Measurements from ENCODE around the gene NR2F1-AS1. TPM values are rescaled to one million over a fixed set of nuclear protein-coding genes. Genes with fewer than 3 reads are reported as not detected.
"Not testable (repeated sequence)": the region's sequence is repeated elsewhere in the genome, so short reads cannot be mapped to it uniquely, and the experiment has no call there.

The NR2F1-AS1 gene
- total RNA-seq, 2 experiments from 2014 or later, result not detected

DNA sequence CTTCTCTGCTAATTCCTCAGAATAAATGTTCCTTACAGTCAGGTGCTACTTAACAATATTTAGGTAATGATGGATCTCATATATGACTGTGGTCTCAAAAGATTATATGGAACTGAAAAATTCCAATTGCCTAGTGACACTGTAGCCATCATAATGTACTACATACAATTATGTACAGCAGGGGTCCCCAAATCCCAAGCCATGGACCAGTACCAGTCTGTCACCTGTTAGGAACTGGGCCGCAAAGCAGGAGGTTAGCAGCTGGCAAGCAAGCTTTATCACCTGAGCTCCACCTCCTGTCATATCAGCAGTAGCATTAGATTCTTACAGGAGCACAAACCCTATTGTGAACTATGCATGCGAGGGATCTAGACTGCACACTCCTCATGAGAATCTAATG is 69.6 kb downstream of the NR2F1-AS1 start:
- ChIA-PET POLR2A (interaction anchor here (0.6 to 1.4 kb wide), 2 partner anchors 9 to 18 kb away, joined by 3 to 5 read pairs; no protein-coding TSS in a partner anchor), CTCF (ENCODE audit: unreplicated experiment) (no interaction called here)
- BruUV-seq (replicated peaks), result no TSS peak
- Histone ChIP-seq H4K20me1 (ENCODE audit: insufficient read depth, low read length) (no peaks in the 10 kb centered on the region), H3K79me2 (ENCODE audit: insufficient read depth, low read depth, low read length) (no peaks in the 10 kb centered on the region), H2AFZ (ENCODE audit: low read length) (no peak overlapping the region), H3K9me3 (ENCODE audit: low read length) (no peaks in the 10 kb centered on the region), H3K4me3 (ENCODE audit: low read depth, low read length, poor library complexity, severe bottlenecking) (no peak overlapping the region), H3K27ac (ENCODE audit: low read depth, low read length, poor library complexity, severe bottlenecking) (no peak overlapping the region), H3K9me2 (ENCODE audit: insufficient read depth, low read length) (no peaks in the 10 kb centered on the region), H3K4me2 (ENCODE audit: low read length) (no peak overlapping the region), H3K4me1 (ENCODE audit: insufficient read depth, low read length, poor library complexity, severe bottlenecking) (no peaks in the 10 kb centered on the region), H3K36me3 (ENCODE audit: insufficient read depth, low read length) (no peaks in the 10 kb centered on the region)
- intact Hi-C loops (cut with micrococcal nuclease; ENCODE audit: unreplicated experiment), result no loop called here
- DNase-seq (ENCODE audit: low spot score), result no peak
- TF ChIP-seq EZH2phosphoT487 (IDR thresholded peaks at IDR 0.05; ENCODE audit: borderline replicate concordance, low read depth, low read length), result no peak

- intact Hi-C loops (cut with micrococcal nuclease; ENCODE audit: unreplicated experiment), result no loop called here
- DNase-seq (ENCODE audit: low spot score), result no peak
- no peaks in the 10 kb centered on the region for H3K4me1 ChIP-seq (ENCODE audit: insufficient read depth, low read length, poor library complexity, severe bottlenecking)
- H2AFZ ChIP-seq (ENCODE audit: low read length), result no peak overlapping the region
- no TSS peak for BruUV-seq (replicated peaks)
- no peaks in the 10 kb centered on the region for H3K9me2 ChIP-seq (ENCODE audit: insufficient read depth, low read length)
- TF ChIP-seq EZH2phosphoT487 (IDR thresholded peaks at IDR 0.05; ENCODE audit: borderline replicate concordance, low read depth, low read length), result no peak
- TF ChIP-seq, protein P1, sequence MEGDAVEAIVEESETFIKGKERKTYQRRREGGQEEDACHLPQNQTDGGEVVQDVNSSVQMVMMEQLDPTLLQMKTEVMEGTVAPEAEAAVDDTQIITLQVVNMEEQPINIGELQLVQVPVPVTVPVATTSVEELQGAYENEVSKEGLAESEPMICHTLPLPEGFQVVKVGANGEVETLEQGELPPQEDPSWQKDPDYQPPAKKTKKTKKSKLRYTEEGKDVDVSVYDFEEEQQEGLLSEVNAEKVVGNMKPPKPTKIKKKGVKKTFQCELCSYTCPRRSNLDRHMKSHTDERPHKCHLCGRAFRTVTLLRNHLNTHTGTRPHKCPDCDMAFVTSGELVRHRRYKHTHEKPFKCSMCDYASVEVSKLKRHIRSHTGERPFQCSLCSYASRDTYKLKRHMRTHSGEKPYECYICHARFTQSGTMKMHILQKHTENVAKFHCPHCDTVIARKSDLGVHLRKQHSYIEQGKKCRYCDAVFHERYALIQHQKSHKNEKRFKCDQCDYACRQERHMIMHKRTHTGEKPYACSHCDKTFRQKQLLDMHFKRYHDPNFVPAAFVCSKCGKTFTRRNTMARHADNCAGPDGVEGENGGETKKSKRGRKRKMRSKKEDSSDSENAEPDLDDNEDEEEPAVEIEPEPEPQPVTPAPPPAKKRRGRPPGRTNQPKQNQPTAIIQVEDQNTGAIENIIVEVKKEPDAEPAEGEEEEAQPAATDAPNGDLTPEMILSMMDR (conservative IDR thresholded peaks at IDR 0.05; ENCODE audit: low read length), result no peak
- no peak overlapping the region for H3K4me2 ChIP-seq (ENCODE audit: low read length)
- ChIA-PET POLR2A (interaction anchor here (0.6 to 1.4 kb wide), 3 partner anchors 8 to 41 kb away, joined by 3 to 5 read pairs (median 3); no protein-coding TSS in a partner anchor), CTCF (ENCODE audit: unreplicated experiment) (no interaction called here)
- no peak overlapping the region for H3K27ac ChIP-seq (ENCODE audit: low read depth, low read length, poor library complexity, severe bottlenecking)
- no peak overlapping the region for H3K4me3 ChIP-seq (ENCODE audit: low read depth, low read length, poor library complexity, severe bottlenecking)
- no peaks in the 10 kb centered on the region for H3K79me2 ChIP-seq (ENCODE audit: insufficient read depth, low read depth, low read length)
- no peaks in the 10 kb centered on the region for H3K9me3 ChIP-seq (ENCODE audit: low read length)
- no peaks in the 10 kb centered on the region for H4K20me1 ChIP-seq (ENCODE audit: insufficient read depth, low read length)
- no peaks in the 10 kb centered on the region for H3K36me3 ChIP-seq (ENCODE audit: insufficient read depth, low read length)
Measured at GRCh38 chr5:93510626-93511380, 70.2 kb downstream of the NR2F1-AS1 start.

DNA sequence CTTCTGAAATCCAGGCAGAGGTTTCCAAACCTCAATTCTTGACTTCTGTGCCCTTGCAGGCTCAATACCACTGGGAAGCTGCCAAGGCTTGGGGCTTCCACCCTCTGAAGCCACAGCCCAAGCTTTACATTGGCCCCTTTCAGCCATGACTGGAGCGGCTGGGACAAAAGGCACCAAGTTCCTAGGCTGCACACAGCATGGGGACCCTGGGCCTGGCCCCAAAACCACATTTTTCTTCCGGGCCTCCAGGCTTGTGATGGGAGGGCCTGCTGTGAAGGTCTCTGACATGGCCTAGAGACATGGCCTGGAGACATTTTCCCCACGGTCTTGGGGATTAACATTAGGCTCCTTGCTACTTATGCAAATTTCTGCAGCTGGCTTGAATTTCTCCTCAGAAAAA is 75.5 kb downstream of the NR2F1-AS1 start:
- H3K9me2 ChIP-seq (ENCODE audit: insufficient read depth, low read length); H4K20me1 ChIP-seq (ENCODE audit: insufficient read depth, low read length); H3K9me3 ChIP-seq (ENCODE audit: low read length); H3K4me2 ChIP-seq (ENCODE audit: low read length); H3K27ac ChIP-seq (ENCODE audit: low read depth, low read length, poor library complexity, severe bottlenecking); H2AFZ ChIP-seq (ENCODE audit: low read length); H3K4me3 ChIP-seq (ENCODE audit: low read depth, low read length, poor library complexity, severe bottlenecking); POLR2A ChIA-PET; H3K4me1 ChIP-seq (ENCODE audit: insufficient read depth, low read length, poor library complexity, severe bottlenecking); DNase-seq (ENCODE audit: low spot score); intact Hi-C loops (cut with micrococcal nuclease; ENCODE audit: unreplicated experiment); H3K36me3 ChIP-seq (ENCODE audit: insufficient read depth, low read length); BruUV-seq (replicated peaks); H3K79me2 ChIP-seq (ENCODE audit: insufficient read depth, low read depth, low read length); CTCF ChIA-PET (ENCODE audit: unreplicated experiment): not testable (repeated sequence)

Measured in OCI-LY7 (cell line).